Measurements from ENCODE around the gene GJB3.
"Not testable (repeated sequence)": the region's sequence is repeated elsewhere in the genome, so short reads cannot be mapped to it uniquely, and the experiment has no call there.

GJB3 gene

GRCh38 chr1:34786521-34787325, 5.7 kb downstream of the GJB3 start:
- peak; percentile 5 to 68 for DNase-seq

GRCh38 chr1:34787461-34788420, 6.7 kb downstream of the GJB3 start:
- DNase-seq: no peak

- no peak for DNase-seq
Observed at GRCh38 chr1:34790985-34791384, 10.0 kb downstream of the GJB3 start.

GRCh38 chr1:34792424-34792823, 11.4 kb downstream of the GJB3 start:
- no peak for DNase-seq

- no peak for DNase-seq
Observed at GRCh38 chr1:34792868-34793727, 12.1 kb downstream of the GJB3 start, which contains the start of gene GJA4. Gene GJA4 (plus strand): TSS chr1:34792999. CDS start chr1:34794214, 1,215 bp downstream.

GRCh38 chr1:34794001-34794789, 13.2 kb downstream of the GJB3 start:
- no peak for DNase-seq

- DNase-seq: no peak
Observed at GRCh38 chr1:34794790-34795180, 13.8 kb downstream of the GJB3 start.

GRCh38 chr1:34795916-34796315, 14.9 kb downstream of the GJB3 start:
- DNase-seq: no peak

GRCh38 chr1:34796990-34797389, 16.0 kb downstream of the GJB3 start:
- no peak for DNase-seq

GRCh38 chr1:34800214-34800613, 19.2 kb downstream of the GJB3 start:
- DNase-seq: no peak

- no peak for DNase-seq
Observed at GRCh38 chr1:34803770-34804169, 22.8 kb downstream of the GJB3 start.

GRCh38 chr1:34806396-34806795, 25.4 kb downstream of the GJB3 start:
- no peak for DNase-seq

- DNase-seq: no peak
Observed at GRCh38 chr1:34808051-34808810, 27.2 kb downstream of the GJB3 start.

GRCh38 chr1:34810781-34811180, 29.8 kb downstream of the GJB3 start:
- DNase-seq: not testable (repeated sequence)

- no peak for DNase-seq
Observed at GRCh38 chr1:34816332-34816731, 35.3 kb downstream of the GJB3 start.

- DNase-seq: no peak
Observed at GRCh38 chr1:34816778-34817177, 35.8 kb downstream of the GJB3 start.

- DNase-seq: not testable (repeated sequence)
Observed at GRCh38 chr1:34818862-34819261, 37.8 kb downstream of the GJB3 start.

- no peak for DNase-seq
Observed at GRCh38 chr1:34822202-34822601, 41.2 kb downstream of the GJB3 start.

- DNase-seq: no peak
Observed at GRCh38 chr1:34824817-34825454, 43.9 kb downstream of the GJB3 start.

GRCh38 chr1:34825455-34826091, 44.6 kb downstream of the GJB3 start:
- no peak for DNase-seq
